SK-N-SH treated with all-trans-retinoic acid at 6 μM for 48 hours (cell line): ENCODE measurements around the gene MCM8.
A peak's percentile ranks its signal among the peaks of the same experiment; 100 is the strongest.

Source experiments
- ATAC-seq: fragments of 200-7000 bp; cut with Tn5 transposase; 3 replicates; pipeline ENCODE4 v1.9.1; 2020; ENCODE audit warnings: mild to moderate bottlenecking, moderate library complexity
- ARNTL ChIP-seq: fragments of 450-650 bp; formaldehyde crosslinking; IDR thresholded peaks from 2 replicates; pipeline ENCODE4 v1.5.0; 2020; ENCODE audit warnings: low read depth, mild to moderate bottlenecking, moderate library complexity, borderline replicate concordance
- BACH2 ChIP-seq: fragments of 250-450 bp; sonication (Bioruptor Pico); IDR thresholded peaks from 2 replicates; pipeline ENCODE4 v1.9.0; 2021; ENCODE audit warnings: mild to moderate bottlenecking, borderline replicate concordance
- CSDC2 ChIP-seq: fragments of 250-450 bp; sonication (Bioruptor Pico); IDR thresholded peaks from 2 replicates; pipeline ENCODE4 v1.5.0; 2020; ENCODE audit warnings: mild to moderate bottlenecking, moderate library complexity
- ISL1 ChIP-seq: fragments of 250-450 bp; sonication (Bioruptor Pico); IDR thresholded peaks from 2 replicates; pipeline ENCODE4 v2.1.2; 2022; ENCODE audit warnings: mild to moderate bottlenecking, moderate library complexity
- OSR1 ChIP-seq: fragments of 250-450 bp; sonication (Bioruptor Pico); IDR thresholded peaks from 2 replicates; pipeline ENCODE4 v1.8.0; 2022; ENCODE audit warnings: moderate library complexity, mild to moderate bottlenecking, inconsistent platforms
- PPARA ChIP-seq: fragments of 250-450 bp; sonication (Bioruptor Pico); IDR thresholded peaks from 2 replicates; pipeline ENCODE4 v1.5.0; 2020; ENCODE audit warnings: mild to moderate bottlenecking, borderline replicate concordance
- RARB ChIP-seq: fragments of 250-450 bp; sonication (Bioruptor Pico); IDR thresholded peaks from 2 replicates; pipeline ENCODE4 v1.8.0; 2021; ENCODE audit warnings: mild to moderate bottlenecking, moderate library complexity
- TCF4 ChIP-seq: fragments of 250-450 bp; sonication (Bioruptor Pico); IDR thresholded peaks from 2 replicates; pipeline ENCODE4 v1.8.0; 2021; ENCODE audit warnings: mild to moderate bottlenecking, moderate library complexity, borderline replicate concordance
- TOX ChIP-seq: fragments of 250-450 bp; sonication (Bioruptor Pico); IDR thresholded peaks from 2 replicates; pipeline ENCODE4 v1.8.0; 2021; ENCODE audit warnings: mild to moderate bottlenecking, moderate library complexity, borderline replicate concordance
- ZFP3 ChIP-seq: fragments of 250-450 bp; sonication (Bioruptor Pico); IDR thresholded peaks from 2 replicates; pipeline ENCODE4 v1.5.0; 2020; ENCODE audit warnings: mild to moderate bottlenecking, moderate library complexity
- ZFP30 ChIP-seq: fragments of 450-650 bp; formaldehyde crosslinking; IDR thresholded peaks from 2 replicates; pipeline ENCODE4 v1.5.0; 2022; ENCODE audit warnings: mild to moderate bottlenecking, moderate library complexity
- ZNF70 ChIP-seq: fragments of 450-650 bp; formaldehyde crosslinking; IDR thresholded peaks from 2 replicates; pipeline ENCODE4 v1.5.0; 2020; ENCODE audit warnings: mild to moderate bottlenecking, moderate library complexity
- TF ChIP-seq, protein P1 (sequence below): fragments of 250-450 bp; sonication (Bioruptor Pico); IDR thresholded peaks from 2 replicates; pipeline ENCODE4 v1.8.0; 2021; ENCODE audit warnings: low read depth, mild to moderate bottlenecking, moderate library complexity, borderline replicate concordance
- TF ChIP-seq, protein P2 (sequence below): fragments of 250-450 bp; sonication (Bioruptor Pico); IDR thresholded peaks from 2 replicates; pipeline ENCODE4 v1.5.0; 2020; ENCODE audit warnings: mild to moderate bottlenecking, moderate library complexity
- TF ChIP-seq, protein P3 (sequence below): fragments of 250-450 bp; sonication (Bioruptor Pico); IDR thresholded peaks from 2 replicates; pipeline ENCODE4 v1.5.1; 2021; ENCODE audit warnings: mild to moderate bottlenecking, moderate library complexity
- TF ChIP-seq, protein P4 (sequence below): fragments of 250-450 bp; sonication (Bioruptor Pico); IDR thresholded peaks from 2 replicates; pipeline ENCODE4 v1.8.0; 2020; ENCODE audit warnings: mild to moderate bottlenecking, moderate library complexity, borderline replicate concordance
- TF ChIP-seq, protein P5 (sequence below): fragments of 250-450 bp; sonication (Bioruptor Pico); IDR thresholded peaks from 2 replicates; pipeline ENCODE4 v1.5.1; 2020; ENCODE audit warnings: low read depth, mild to moderate bottlenecking, moderate library complexity

MCM8 gene

DNA sequence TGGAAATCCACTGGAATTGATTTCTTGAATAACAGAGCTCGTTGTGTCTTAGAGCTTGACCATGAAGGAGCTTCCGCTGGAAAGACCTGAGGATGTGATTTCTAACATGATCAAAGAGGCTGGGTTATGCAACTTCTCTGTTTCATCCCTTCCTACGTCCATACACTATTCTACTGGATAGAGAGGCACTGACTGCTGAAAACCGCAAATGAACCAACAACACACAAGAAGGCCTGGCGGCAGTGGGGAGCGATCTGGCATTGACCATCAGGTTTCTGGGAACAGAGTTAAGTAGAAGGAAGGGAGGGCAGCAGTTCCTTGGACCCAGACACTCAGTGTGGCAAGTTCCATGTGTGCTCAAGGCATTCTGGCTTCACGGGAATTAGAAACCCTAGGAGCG lies 90.1 kb downstream of the MCM8 start:
- ATAC-seq: no peak
- TF ChIP-seq BACH2 (CRISPR knock-in tag): no peak
- TF ChIP-seq RARB (CRISPR knock-in tag): no peak
- TF ChIP-seq OSR1 (CRISPR knock-in tag): no peak
- no peak for TF ChIP-seq ZFP30 (CRISPR knock-in tag)
- TF ChIP-seq, protein P1, sequence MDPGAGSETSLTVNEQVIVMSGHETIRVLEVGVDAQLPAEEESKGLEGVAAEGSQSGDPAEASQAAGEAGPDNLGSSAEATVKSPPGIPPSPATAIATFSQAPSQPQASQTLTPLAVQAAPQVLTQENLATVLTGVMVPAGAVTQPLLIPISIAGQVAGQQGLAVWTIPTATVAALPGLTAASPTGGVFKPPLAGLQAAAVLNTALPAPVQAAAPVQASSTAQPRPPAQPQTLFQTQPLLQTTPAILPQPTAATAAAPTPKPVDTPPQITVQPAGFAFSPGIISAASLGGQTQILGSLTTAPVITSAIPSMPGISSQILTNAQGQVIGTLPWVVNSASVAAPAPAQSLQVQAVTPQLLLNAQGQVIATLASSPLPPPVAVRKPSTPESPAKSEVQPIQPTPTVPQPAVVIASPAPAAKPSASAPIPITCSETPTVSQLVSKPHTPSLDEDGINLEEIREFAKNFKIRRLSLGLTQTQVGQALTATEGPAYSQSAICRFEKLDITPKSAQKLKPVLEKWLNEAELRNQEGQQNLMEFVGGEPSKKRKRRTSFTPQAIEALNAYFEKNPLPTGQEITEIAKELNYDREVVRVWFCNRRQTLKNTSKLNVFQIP: no peak
- no peak for TF ChIP-seq ARNTL (CRISPR knock-in tag)
- TF ChIP-seq ZFP3: no peak
- TF ChIP-seq PPARA (CRISPR knock-in tag): no peak
- no peak for TF ChIP-seq CSDC2 (CRISPR knock-in tag)
- TF ChIP-seq, protein P2, sequence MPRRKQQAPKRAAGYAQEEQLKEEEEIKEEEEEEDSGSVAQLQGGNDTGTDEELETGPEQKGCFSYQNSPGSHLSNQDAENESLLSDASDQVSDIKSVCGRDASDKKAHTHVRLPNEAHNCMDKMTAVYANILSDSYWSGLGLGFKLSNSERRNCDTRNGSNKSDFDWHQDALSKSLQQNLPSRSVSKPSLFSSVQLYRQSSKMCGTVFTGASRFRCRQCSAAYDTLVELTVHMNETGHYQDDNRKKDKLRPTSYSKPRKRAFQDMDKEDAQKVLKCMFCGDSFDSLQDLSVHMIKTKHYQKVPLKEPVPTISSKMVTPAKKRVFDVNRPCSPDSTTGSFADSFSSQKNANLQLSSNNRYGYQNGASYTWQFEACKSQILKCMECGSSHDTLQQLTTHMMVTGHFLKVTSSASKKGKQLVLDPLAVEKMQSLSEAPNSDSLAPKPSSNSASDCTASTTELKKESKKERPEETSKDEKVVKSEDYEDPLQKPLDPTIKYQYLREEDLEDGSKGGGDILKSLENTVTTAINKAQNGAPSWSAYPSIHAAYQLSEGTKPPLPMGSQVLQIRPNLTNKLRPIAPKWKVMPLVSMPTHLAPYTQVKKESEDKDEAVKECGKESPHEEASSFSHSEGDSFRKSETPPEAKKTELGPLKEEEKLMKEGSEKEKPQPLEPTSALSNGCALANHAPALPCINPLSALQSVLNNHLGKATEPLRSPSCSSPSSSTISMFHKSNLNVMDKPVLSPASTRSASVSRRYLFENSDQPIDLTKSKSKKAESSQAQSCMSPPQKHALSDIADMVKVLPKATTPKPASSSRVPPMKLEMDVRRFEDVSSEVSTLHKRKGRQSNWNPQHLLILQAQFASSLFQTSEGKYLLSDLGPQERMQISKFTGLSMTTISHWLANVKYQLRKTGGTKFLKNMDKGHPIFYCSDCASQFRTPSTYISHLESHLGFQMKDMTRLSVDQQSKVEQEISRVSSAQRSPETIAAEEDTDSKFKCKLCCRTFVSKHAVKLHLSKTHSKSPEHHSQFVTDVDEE (CRISPR knock-in tag): no peak
- TF ChIP-seq ZNF70 (CRISPR knock-in tag): no peak
- TF ChIP-seq, all 23 proteins: peak for 0

DNA sequence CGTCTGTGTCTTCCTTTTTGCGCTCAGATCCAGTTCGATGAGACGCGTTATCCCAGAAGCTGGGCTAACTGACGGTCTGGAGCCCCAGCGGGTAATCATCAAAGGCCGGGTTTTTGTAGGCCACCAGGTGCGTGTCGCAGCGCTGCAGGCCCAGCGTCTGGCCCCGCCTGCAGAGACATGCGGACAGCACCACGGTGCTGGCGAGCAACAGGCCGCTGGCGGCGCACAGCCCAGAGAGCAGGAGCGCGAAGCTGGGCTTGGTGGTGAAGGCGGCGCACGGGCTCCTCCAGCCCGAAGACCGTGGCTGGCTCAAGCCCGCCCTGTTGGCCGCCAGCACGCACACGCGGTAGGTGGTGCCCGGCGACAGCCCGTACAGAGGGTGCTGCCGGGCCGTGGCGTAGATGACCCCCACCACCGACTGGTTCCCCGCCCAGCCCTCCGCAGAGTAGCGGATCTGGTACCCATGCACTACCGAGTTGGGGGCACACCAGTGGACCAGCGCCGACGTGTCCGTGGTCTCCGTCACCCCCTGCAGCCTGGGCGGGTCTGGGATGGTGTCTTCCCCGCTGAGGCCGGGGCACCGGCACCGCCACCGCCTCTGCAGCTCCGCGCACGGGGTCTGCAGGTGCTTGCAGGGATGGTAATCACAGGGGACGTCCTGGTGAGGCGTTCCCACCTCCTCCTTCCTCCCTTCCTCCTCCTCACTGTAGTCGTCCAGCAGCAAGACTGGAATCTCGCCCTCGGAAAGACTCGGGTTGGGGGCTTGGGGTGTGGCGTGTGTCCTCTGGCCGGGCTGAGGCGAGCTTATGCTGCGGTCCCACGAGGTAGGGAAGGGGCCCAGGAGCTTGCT lies 90.7 kb downstream of the MCM8 start:
- TF ChIP-seq, protein P3, sequence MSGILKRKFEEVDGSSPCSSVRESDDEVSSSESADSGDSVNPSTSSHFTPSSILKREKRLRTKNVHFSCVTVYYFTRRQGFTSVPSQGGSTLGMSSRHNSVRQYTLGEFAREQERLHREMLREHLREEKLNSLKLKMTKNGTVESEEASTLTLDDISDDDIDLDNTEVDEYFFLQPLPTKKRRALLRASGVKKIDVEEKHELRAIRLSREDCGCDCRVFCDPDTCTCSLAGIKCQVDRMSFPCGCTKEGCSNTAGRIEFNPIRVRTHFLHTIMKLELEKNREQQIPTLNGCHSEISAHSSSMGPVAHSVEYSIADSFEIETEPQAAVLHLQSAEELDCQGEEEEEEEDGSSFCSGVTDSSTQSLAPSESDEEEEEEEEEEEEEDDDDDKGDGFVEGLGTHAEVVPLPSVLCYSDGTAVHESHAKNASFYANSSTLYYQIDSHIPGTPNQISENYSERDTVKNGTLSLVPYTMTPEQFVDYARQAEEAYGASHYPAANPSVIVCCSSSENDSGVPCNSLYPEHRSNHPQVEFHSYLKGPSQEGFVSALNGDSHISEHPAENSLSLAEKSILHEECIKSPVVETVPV (CRISPR knock-in tag): no peak
- TF ChIP-seq, protein P4, sequence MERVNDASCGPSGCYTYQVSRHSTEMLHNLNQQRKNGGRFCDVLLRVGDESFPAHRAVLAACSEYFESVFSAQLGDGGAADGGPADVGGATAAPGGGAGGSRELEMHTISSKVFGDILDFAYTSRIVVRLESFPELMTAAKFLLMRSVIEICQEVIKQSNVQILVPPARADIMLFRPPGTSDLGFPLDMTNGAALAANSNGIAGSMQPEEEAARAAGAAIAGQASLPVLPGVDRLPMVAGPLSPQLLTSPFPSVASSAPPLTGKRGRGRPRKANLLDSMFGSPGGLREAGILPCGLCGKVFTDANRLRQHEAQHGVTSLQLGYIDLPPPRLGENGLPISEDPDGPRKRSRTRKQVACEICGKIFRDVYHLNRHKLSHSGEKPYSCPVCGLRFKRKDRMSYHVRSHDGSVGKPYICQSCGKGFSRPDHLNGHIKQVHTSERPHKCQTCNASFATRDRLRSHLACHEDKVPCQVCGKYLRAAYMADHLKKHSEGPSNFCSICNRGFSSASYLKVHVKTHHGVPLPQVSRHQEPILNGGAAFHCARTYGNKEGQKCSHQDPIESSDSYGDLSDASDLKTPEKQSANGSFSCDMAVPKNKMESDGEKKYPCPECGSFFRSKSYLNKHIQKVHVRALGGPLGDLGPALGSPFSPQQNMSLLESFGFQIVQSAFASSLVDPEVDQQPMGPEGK: no peak
- no peak for TF ChIP-seq RARB (CRISPR knock-in tag)
- ATAC-seq: no peak

DNA sequence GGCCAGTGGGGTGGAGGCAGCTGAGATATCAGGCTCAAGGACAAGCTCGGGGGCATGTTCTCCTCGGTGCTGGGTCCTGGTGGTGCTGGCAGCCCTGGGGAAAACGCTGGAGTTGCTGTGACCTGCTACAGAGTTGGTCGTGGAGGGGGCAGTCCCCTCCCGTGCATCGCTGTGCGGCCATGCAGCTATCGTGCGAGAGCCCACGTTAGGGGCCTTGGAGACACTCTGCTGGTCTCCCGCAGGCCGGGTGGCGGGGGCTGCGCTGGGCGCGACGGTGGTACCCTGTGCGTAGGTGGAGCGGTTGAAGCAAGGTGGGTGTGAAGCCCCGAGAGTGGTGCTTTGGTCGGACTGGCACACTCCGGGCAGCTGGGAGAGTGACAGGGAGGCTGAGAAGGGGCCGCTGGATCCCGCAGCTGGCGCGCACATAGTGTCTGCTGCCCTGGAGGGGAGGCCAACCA lies 91.4 kb downstream of the MCM8 start:
- TF ChIP-seq, protein P3 (CRISPR knock-in tag): no peak
- TF ChIP-seq ZFP30 (CRISPR knock-in tag): no peak
- ATAC-seq: no peak; the same call in 2 of the 3 replicates

DNA sequence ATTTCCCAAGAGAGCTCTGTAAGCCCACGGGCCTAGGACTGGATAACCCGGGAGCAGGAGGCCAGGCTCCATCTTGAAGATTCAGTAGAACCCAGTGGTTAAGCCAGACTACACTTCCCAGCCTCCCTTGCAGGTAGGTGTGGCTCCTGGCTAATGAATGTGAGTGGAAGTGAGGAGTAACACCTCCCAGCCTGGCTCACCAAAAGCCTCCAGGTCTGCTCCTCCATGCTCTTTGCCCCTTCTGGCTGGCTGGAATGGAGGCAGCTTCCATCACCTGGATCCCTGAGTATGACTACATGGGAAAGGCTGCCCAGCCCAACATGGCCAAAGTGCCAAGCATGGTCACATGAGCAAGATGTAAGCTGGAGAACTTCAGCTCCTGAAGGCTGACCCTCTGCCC lies 93.7 kb downstream of the MCM8 start:
- no peak for TF ChIP-seq TOX (CRISPR knock-in tag)
- TF ChIP-seq TCF4 (CRISPR knock-in tag): no peak
- TF ChIP-seq PPARA (CRISPR knock-in tag): no peak
- TF ChIP-seq, protein P5, sequence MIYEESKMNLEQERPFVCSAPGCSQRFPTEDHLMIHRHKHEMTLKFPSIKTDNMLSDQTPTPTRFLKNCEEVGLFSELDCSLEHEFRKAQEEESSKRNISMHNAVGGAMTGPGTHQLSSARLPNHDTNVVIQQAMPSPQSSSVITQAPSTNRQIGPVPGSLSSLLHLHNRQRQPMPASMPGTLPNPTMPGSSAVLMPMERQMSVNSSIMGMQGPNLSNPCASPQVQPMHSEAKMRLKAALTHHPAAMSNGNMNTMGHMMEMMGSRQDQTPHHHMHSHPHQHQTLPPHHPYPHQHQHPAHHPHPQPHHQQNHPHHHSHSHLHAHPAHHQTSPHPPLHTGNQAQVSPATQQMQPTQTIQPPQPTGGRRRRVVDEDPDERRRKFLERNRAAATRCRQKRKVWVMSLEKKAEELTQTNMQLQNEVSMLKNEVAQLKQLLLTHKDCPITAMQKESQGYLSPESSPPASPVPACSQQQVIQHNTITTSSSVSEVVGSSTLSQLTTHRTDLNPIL (CRISPR knock-in tag): no peak
- TF ChIP-seq ISL1 (CRISPR knock-in tag): no peak
- no peak for TF ChIP-seq ARNTL (CRISPR knock-in tag)
- no peak for TF ChIP-seq ZFP30 (CRISPR knock-in tag)
- TF ChIP-seq, protein P4: no peak
- peak; percentile 22; the same call in 1 of the 3 replicates for ATAC-seq
